H9 (cell line): ENCODE results near the gene GRIK3. TPM values are rescaled to one million over a fixed set of nuclear protein-coding genes. Genes with fewer than 3 reads are reported as not detected.

Experiments used
- DNase-seq: peaks from one replicate; pipeline ENCODE4 v3.0.0-alpha.2; 2017
- H2AFZ ChIP-seq: one replicate; pipeline ENCODE4 v1.6.1; 2013; ENCODE audit warnings: mild to moderate bottlenecking, low read length, control low read depth, moderate library complexity
- H2AK5ac ChIP-seq: 2 replicates; pipeline ENCODE4 v1.6.1; 2013; ENCODE audit warnings: low read length, control low read depth, mixed read lengths; ENCODE audit not compliant: insufficient read length
- H2BK120ac ChIP-seq: one replicate; pipeline ENCODE4 v1.6.1; 2013; ENCODE audit warnings: low read depth, mild to moderate bottlenecking, low read length, control low read depth, inconsistent platforms; ENCODE audit not compliant: poor library complexity, severe bottlenecking
- H2BK12ac ChIP-seq: 2 replicates; pipeline ENCODE4 v1.6.1; 2013; ENCODE audit warnings: low read length, control low read depth, mixed read lengths, low read depth; ENCODE audit not compliant: insufficient read length
- H2BK15ac ChIP-seq: 2 replicates; pipeline ENCODE4 v1.6.1; 2013; ENCODE audit warnings: low read depth, low read length, control low read depth
- H2BK20ac ChIP-seq: one replicate; pipeline ENCODE4 v1.6.1; 2013; ENCODE audit warnings: low read depth, mild to moderate bottlenecking, low read length, control low read depth, inconsistent platforms; ENCODE audit not compliant: poor library complexity, severe bottlenecking
- H2BK5ac ChIP-seq: 2 replicates; pipeline ENCODE4 v1.6.1; 2013; ENCODE audit warnings: low read length, control low read depth, mixed read lengths; ENCODE audit not compliant: insufficient read length
- H3K14ac ChIP-seq: 2 replicates; pipeline ENCODE4 v1.6.1; 2013; ENCODE audit warnings: low read length, control low read depth; ENCODE audit not compliant: insufficient read depth
- H3K18ac ChIP-seq: 2 replicates; pipeline ENCODE4 v1.6.1; 2013; ENCODE audit warnings: low read depth, mild to moderate bottlenecking, mixed read lengths, low read length, control low read depth; ENCODE audit not compliant: insufficient read length
- H3K23ac ChIP-seq: 2 replicates; pipeline ENCODE4 v1.6.1; 2013; ENCODE audit warnings: low read length, control low read depth, mixed read lengths, low read depth; ENCODE audit not compliant: insufficient read length
- H3K23me2 ChIP-seq: 2 replicates; pipeline ENCODE4 v1.6.1; 2013; ENCODE audit warnings: low read depth, mild to moderate bottlenecking, mixed read lengths, low read length, control low read depth; ENCODE audit not compliant: insufficient read length, poor library complexity, severe bottlenecking
- H3K27ac ChIP-seq: 2 replicates; pipeline ENCODE4 v1.5.1; 2013; ENCODE audit warnings: low read length, control low read depth, mixed read lengths, low read depth; ENCODE audit not compliant: insufficient read length
- H3K27me3 ChIP-seq: 2 replicates; pipeline ENCODE4 v1.6.1; 2013; ENCODE audit warnings: low read length, control low read depth, inconsistent platforms; ENCODE audit not compliant: insufficient read depth
- H3K4ac ChIP-seq: 2 replicates; pipeline ENCODE4 v1.6.1; 2013; ENCODE audit warnings: low read depth, mild to moderate bottlenecking, control low read depth, inconsistent platforms, low read length, moderate library complexity
- H3K4me1 ChIP-seq: 2 replicates; pipeline ENCODE4 v1.6.1; 2013; ENCODE audit warnings: low read length, control low read depth, inconsistent platforms; ENCODE audit not compliant: insufficient read depth
- H3K4me2 ChIP-seq: 2 replicates; pipeline ENCODE4 v1.6.1; 2013; ENCODE audit warnings: low read length, control low read depth, mixed read lengths; ENCODE audit not compliant: insufficient read length, insufficient read depth
- H3K56ac ChIP-seq: 2 replicates; pipeline ENCODE4 v1.6.1; 2013; ENCODE audit warnings: low read depth, mild to moderate bottlenecking, mixed read lengths, low read length, control low read depth; ENCODE audit not compliant: insufficient read length
- H3K79me1 ChIP-seq: 2 replicates; pipeline ENCODE4 v1.6.1; 2013; ENCODE audit warnings: low read depth, mild to moderate bottlenecking, moderate library complexity, low read length, control low read depth, inconsistent platforms; ENCODE audit not compliant: insufficient read depth, poor library complexity, severe bottlenecking
- H3K79me2 ChIP-seq: 2 replicates; pipeline ENCODE4 v1.6.1; 2013; ENCODE audit warnings: low read length, control low read depth, inconsistent platforms; ENCODE audit not compliant: insufficient read depth
- H3K9ac ChIP-seq: 2 replicates; pipeline ENCODE4 v1.6.1; 2013; ENCODE audit warnings: low read length, control low read depth, mixed read lengths; ENCODE audit not compliant: insufficient read length; ENCODE audit errors: extremely low read depth
- H3K9me3 ChIP-seq: one replicate; pipeline ENCODE4 v1.6.1; 2013; ENCODE audit warnings: low read depth, low read length, inconsistent platforms; ENCODE audit not compliant: control insufficient read depth
- H3T11ph ChIP-seq: one replicate; pipeline ENCODE4 v1.6.1; 2013; ENCODE audit warnings: mild to moderate bottlenecking, low read length, control low read depth, inconsistent platforms
- H4K20me1 ChIP-seq: one replicate; pipeline ENCODE4 v1.6.1; 2013; ENCODE audit not compliant: control insufficient read depth, insufficient read length, insufficient read depth
- H4K5ac ChIP-seq: 2 replicates; pipeline ENCODE4 v1.6.1; 2013; ENCODE audit warnings: low read depth, mild to moderate bottlenecking, mixed read lengths, low read length, control low read depth; ENCODE audit not compliant: insufficient read length
- H4K8ac ChIP-seq: replicated peaks from 2 replicates; pipeline ENCODE4 v1.6.1; 2013; ENCODE audit warnings: low read length, control low read depth, mixed read lengths, low read depth; ENCODE audit not compliant: insufficient read length
- H4K91ac ChIP-seq: 2 replicates; pipeline ENCODE4 v1.6.1; 2013; ENCODE audit warnings: low read depth, mild to moderate bottlenecking, moderate library complexity, mixed read lengths, low read length, control low read depth; ENCODE audit not compliant: insufficient read length
- H3K27ac Mint-ChIP-seq, 3 experiments: 2 replicates in 2 of 3; 3 replicates in 1 of 3; pipeline ENCODE4 v1.8.0; 2020 to 2021; ENCODE audit warnings: mixed read lengths in 3 of 3, mild to moderate bottlenecking in 1 of 3, moderate library complexity in 1 of 3
- H3K27me3 Mint-ChIP-seq: 2 replicates; pipeline ENCODE4 v1.8.0; 2021; ENCODE audit warnings: low read depth, mild to moderate bottlenecking, moderate library complexity, mixed read lengths
- H3K36me3 Mint-ChIP-seq, 3 experiments: 2 replicates in 2 of 3; 3 replicates in 1 of 3; pipeline ENCODE4 v1.8.0; 2020 to 2021; ENCODE audit warnings: low read depth in 3 of 3, mixed read lengths in 3 of 3; ENCODE audit not compliant: insufficient read depth in 1 of 3
- H3K4me1 Mint-ChIP-seq, 2 experiments: 2 replicates each; pipeline ENCODE4 v1.8.0; 2020; ENCODE audit warnings: mixed read lengths in 2 of 2
- H3K4me3 Mint-ChIP-seq, 2 experiments: 2 replicates in 1 of 2; 3 replicates in 1 of 2; pipeline ENCODE4 v1.8.0; 2020 to 2021; ENCODE audit warnings: mild to moderate bottlenecking in 2 of 2, mixed read lengths in 2 of 2, moderate library complexity in 1 of 2
- H3K9me3 Mint-ChIP-seq, 2 experiments: 2 replicates in 1 of 2; 3 replicates in 1 of 2; pipeline ENCODE4 v1.8.0; 2020; ENCODE audit warnings: mild to moderate bottlenecking in 2 of 2, mixed read lengths in 2 of 2, moderate library complexity in 1 of 2
- WGBS: extraction: QIAGEN DNeasy Blood & Tissue Kit; methylation state at CpG from one replicate; pipeline ENCODE4 v1.1.7; 2013; ENCODE audit warnings: missing lambda C conversion rate, low lambda C conversion rate, mixed read lengths; ENCODE audit not compliant: insufficient read length; ENCODE audit errors: extremely low coverage; 5-methylcytosine and 5-hydroxymethylcytosine counted together
- total RNA-seq: library from RNA; stranded (reverse); gene quantifications from 2 replicates; pipeline ENCODE4 v1.2.1, GENCODE V29; 2021
- TF ChIP-seq, protein P1 (sequence below): fragments of 200-600 bp; sonication (generic); conservative IDR thresholded peaks from 3 replicates; pipeline ENCODE4 v1.8.0; 2021; ENCODE audit warnings: antibody characterized with exemption, mild to moderate bottlenecking

Gene GRIK3
- total RNA-seq, 1 experiment from 2014 or later, result 1.7 TPM

DNA sequence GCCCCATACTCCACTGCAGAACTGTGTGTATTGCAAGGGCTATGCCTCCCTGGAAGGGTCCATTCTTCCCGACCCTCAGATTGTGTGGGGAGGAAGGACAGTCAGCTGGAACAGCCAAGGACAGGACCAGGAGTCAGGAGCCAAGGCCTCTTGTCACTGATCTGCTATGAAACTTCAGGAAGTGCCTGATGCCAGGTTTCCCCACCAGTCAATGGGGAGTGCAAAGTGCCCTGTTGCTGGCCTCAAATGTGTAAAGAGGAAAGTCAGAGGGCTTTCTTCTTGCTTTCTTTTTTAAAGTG, 168.8 kb downstream of the GRIK3 start:
- Histone ChIP-seq H3K4ac (no peak overlapping the region), H3K79me1 (no peaks in the 10 kb centered on the region), H3K4me2 (no peak overlapping the region), H2BK120ac (no peak overlapping the region), H3K14ac (no peak overlapping the region), H3K9me3 (no peaks in the 10 kb centered on the region), H2BK20ac (no peak overlapping the region), H3K4me1 (no peaks in the 10 kb centered on the region), H4K8ac (no peak overlapping the region), H3K18ac (no peak overlapping the region), H4K5ac (no peak overlapping the region), H2BK12ac (no peak overlapping the region), H2BK5ac (no peak overlapping the region), H3K27me3 (no peaks in the 10 kb centered on the region), H3K27ac (no peak overlapping the region), H4K91ac (no peak overlapping the region), H3K56ac (no peak overlapping the region), H3K79me2 (no peaks in the 10 kb centered on the region), H3K23me2 (no peaks in the 10 kb centered on the region), H3T11ph (no peak overlapping the region), H2AK5ac (no peak overlapping the region), H2AFZ (no peak overlapping the region), H4K20me1 (peaks cover 2% of the 10 kb centered on the region), H3K23ac (no peak overlapping the region), H3K9ac (no peak overlapping the region), H2BK15ac (no peak overlapping the region)
- H3K4me1 Mint-ChIP-seq, result peaks cover 8 to 22% of the 10 kb centered on the region in 2 experiments
- WGBS, result no CpG with 5 or more reads among the region's 1 CpG
- no peaks in the 10 kb centered on the region for H3K9me3 Mint-ChIP-seq
- H3K36me3 Mint-ChIP-seq, result no peaks in the 10 kb centered on the region
- H3K27me3 Mint-ChIP-seq, result no peaks in the 10 kb centered on the region; the same call in 1 of the 2 replicates
- no peak overlapping the region for H3K4me3 Mint-ChIP-seq
- DNase-seq, result no peak
- TF ChIP-seq, protein P1, sequence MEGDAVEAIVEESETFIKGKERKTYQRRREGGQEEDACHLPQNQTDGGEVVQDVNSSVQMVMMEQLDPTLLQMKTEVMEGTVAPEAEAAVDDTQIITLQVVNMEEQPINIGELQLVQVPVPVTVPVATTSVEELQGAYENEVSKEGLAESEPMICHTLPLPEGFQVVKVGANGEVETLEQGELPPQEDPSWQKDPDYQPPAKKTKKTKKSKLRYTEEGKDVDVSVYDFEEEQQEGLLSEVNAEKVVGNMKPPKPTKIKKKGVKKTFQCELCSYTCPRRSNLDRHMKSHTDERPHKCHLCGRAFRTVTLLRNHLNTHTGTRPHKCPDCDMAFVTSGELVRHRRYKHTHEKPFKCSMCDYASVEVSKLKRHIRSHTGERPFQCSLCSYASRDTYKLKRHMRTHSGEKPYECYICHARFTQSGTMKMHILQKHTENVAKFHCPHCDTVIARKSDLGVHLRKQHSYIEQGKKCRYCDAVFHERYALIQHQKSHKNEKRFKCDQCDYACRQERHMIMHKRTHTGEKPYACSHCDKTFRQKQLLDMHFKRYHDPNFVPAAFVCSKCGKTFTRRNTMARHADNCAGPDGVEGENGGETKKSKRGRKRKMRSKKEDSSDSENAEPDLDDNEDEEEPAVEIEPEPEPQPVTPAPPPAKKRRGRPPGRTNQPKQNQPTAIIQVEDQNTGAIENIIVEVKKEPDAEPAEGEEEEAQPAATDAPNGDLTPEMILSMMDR, result no peak
- no peak overlapping the region for H3K27ac Mint-ChIP-seq
